ENCODE results near the gene ATG5.

ATG5 gene

DNA sequence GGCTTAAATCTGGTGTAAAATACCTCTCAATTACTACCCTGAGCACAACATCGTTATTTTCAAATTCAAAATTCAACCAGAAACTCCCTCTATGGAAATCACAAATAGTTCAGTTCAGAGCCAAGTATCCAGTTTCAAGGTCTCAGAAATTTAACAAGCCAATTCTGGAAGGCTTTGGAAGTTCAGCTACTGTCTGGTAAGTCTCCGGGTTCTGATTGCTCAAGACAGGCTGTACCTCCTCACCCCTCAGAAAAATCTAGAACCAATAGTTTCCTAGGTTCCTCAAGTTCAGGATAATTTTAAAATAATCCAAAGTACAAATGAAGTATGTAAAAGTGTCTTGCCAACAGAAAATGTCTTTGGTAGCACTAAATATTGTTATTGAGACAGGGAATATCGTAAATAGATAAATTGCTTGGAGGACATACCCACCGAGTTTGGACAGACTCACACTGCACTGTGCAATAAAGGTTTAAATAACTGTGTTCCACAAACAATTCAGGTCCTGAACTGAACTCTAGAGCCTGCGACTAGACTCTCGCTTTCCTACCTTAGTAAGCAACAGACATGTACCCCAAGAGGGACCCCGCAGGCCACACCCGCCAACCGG, 729 bp downstream of the ATG5 start:
- peaks cover 2% of the 10 kb centered on the region for H3K27me3 Mint-ChIP-seq
- no peaks in the 10 kb centered on the region for H3K9me3 Mint-ChIP-seq (ENCODE audit: low read depth)
- peak overlapping the region; percentile 99 for H3K4me3 Mint-ChIP-seq
- peaks cover 55% of the 10 kb centered on the region for H3K4me1 Mint-ChIP-seq (ENCODE audit: low read depth)
- peaks cover 2% of the 10 kb centered on the region for H3K36me3 Mint-ChIP-seq
- peak overlapping the region; percentile 98 for H3K27ac Mint-ChIP-seq

DNA sequence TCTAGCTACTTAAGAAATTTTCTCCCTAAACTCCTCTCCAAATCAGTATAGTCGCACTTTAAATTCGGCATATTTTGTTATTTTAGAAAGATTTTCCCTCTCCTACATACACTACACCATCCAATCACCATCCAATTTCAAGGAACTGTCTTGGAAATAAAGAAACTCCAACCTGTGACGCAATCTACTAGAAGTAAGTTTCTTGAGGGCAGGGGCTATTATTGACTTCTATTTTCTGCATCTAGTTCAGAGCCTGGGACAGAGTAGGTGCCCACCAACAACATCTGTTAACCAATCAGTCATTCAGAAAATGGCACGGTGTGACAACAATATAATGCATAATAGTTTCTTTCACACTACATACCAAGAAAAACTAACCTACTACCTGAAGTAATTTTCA, 3.6 kb downstream of the ATG5 start:
- Mint-ChIP-seq H3K36me3 (peaks cover 2% of the 10 kb centered on the region), H3K4me1 (ENCODE audit: low read depth) (peaks cover 74% of the 10 kb centered on the region), H3K27ac (no peak overlapping the region), H3K27me3 (no peaks in the 10 kb centered on the region), H3K4me3 (no peak overlapping the region), H3K9me3 (ENCODE audit: low read depth) (no peaks in the 10 kb centered on the region)

DNA sequence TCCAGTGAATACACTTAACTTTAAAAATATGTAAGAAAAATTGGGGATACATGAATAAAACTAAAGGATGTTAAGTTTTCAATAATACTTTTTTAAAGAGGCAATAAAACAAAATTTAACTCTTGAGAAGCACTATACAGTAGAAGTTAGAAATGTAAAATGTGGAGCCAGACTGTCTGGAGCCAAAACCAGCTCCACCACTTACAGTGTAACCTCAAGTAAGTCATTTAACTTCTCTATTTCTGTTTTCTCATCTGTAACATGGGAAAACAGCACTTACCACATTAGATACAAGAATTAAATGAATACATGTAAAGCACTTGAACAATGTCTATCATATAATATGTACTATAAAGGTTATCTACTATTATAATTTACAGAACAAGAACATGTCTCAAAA, 6.7 kb downstream of the ATG5 start:
- Mint-ChIP-seq H3K36me3 (peaks cover 8% of the 10 kb centered on the region), H3K4me1 (ENCODE audit: low read depth) (peaks cover 78% of the 10 kb centered on the region), H3K9me3 (ENCODE audit: low read depth) (no peaks in the 10 kb centered on the region), H3K4me3 (no peak overlapping the region), H3K27me3 (no peaks in the 10 kb centered on the region), H3K27ac (no peak overlapping the region)

DNA sequence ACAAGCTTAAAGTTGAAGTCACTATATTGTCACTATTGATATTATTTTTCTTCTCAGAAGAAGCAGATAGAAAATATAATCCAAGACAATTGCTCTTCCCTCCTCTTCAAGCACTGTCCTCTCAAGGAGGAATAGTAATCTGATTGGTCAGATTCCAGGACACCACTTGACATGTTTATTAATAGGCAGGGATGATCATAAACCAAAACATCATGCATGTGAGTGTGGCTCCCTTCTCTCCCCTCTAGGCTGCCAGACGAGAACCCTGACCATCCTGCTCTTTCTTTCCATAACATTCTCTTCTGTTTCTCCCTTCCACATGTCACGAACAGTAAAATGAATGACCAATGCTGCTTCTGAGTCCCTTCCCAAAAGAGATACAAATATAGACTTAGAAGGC, 7.5 kb downstream of the ATG5 start:
- Mint-ChIP-seq H3K9me3 (ENCODE audit: low read depth) (no peaks in the 10 kb centered on the region), H3K4me3 (no peak overlapping the region), H3K27me3 (no peaks in the 10 kb centered on the region), H3K36me3 (peaks cover 10% of the 10 kb centered on the region), H3K4me1 (ENCODE audit: low read depth) (peaks cover 78% of the 10 kb centered on the region), H3K27ac (no peak overlapping the region)

DNA sequence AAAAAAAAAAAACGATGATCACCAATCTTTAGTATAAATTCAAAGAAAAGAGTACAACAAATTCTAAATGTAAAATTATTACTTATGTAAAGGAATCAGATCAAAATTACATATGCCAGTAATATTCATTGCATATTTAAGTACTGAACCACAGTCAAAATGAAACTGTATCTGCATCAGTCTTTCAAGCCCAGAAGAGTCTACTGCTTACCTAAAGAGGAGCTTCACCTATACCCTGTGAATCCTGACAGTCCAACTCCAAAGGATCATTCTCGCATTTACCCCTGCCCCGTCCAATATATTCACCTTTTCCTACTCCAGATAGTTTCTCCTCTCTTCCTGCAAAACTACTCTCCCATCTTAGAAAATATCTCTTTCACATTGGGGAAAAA, 9.2 kb downstream of the ATG5 start:
- Mint-ChIP-seq H3K9me3 (ENCODE audit: low read depth) (no peaks in the 10 kb centered on the region), H3K27me3 (no peaks in the 10 kb centered on the region), H3K4me3 (no peak overlapping the region), H3K4me1 (ENCODE audit: low read depth) (peaks cover 76% of the 10 kb centered on the region), H3K36me3 (peaks cover 19% of the 10 kb centered on the region), H3K27ac (no peak overlapping the region)

DNA sequence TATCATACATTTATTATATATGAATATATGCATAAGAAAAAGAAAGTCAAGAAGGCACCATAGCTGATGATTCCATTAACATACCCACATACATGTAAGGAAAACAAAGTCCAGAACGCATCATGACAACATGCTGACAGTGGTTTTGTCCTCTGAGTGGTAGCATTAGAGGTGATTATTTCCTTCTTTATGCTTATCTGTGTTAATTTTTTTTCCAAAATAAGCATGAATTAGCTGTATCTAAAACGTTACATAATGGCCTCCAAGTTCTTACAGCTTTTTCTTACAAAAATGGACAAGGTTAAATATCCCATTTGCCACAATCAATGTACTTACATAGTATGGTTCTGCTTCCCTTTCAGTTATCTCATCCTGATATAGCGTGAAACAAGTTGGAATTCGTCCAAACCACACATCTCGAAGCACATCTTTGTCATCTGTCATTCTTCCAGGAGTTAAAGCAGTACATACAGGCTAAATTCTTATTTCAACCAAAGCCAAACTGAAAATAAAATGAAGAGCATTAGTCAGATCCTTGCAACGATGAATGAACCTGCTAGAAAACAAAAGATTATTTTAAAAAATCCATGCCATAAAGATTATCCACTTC, 9.7 kb downstream of the ATG5 start:
- Mint-ChIP-seq H3K27me3 (no peaks in the 10 kb centered on the region), H3K4me3 (no peak overlapping the region), H3K27ac (no peak overlapping the region), H3K9me3 (ENCODE audit: low read depth) (no peaks in the 10 kb centered on the region), H3K36me3 (peaks cover 23% of the 10 kb centered on the region), H3K4me1 (ENCODE audit: low read depth) (peaks cover 77% of the 10 kb centered on the region)

DNA sequence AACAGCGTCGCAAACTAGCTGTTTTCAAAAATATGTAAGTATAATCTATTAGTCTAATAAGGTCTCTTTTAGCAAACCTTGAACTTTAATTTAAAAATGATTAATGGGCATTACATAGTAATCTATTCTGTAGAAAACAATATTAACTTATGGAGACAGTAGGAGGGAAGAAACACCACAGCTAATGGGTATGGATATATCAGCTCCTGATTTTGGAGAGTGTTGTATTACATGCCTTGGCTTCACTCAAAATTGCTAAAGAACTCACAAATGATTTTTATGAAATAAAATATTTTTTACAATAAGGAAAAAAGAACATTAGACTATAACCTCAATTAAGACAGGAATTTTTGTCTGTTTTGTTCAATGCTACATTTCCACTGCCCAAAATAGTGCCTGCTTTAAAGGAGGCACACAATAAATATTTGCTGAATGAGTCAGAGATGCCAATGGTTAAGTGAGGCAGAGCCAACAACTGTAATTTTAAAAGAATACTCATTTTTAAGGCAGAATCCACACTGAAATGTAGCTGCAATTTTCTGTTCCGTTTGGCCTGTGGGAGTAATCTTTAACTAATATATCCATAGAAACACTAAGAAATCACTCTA, 15.7 kb downstream of the ATG5 start:
- no peak overlapping the region for H3K27ac Mint-ChIP-seq
- H3K4me1 Mint-ChIP-seq (ENCODE audit: low read depth) = peaks cover 51% of the 10 kb centered on the region
- no peak overlapping the region for H3K4me3 Mint-ChIP-seq
- H3K36me3 Mint-ChIP-seq = peaks cover 22% of the 10 kb centered on the region
- H3K27me3 Mint-ChIP-seq = no peaks in the 10 kb centered on the region
- H3K9me3 Mint-ChIP-seq (ENCODE audit: low read depth) = no peaks in the 10 kb centered on the region

DNA sequence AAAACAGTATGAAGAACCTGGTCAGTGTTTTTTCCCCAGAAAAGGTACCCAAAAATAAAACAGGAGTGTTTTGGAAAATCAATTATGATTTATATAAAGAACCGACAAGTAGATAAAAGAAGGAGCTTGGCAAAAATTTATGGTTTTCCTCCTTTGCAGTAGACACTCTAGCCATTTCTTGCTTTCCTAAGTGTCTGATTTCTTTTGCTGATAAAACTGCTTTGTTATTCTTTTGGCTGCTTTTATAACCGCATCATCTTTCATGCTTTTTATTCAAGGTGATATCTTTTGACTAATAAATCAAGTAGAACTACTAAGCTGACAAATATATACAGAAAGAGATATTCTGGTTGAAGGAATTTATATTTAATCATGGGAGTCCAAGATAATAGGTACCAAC, 16.6 kb downstream of the ATG5 start:
- no peak overlapping the region for H3K4me3 Mint-ChIP-seq
- H3K27ac Mint-ChIP-seq = no peak overlapping the region
- H3K4me1 Mint-ChIP-seq (ENCODE audit: low read depth) = peaks cover 48% of the 10 kb centered on the region
- no peaks in the 10 kb centered on the region for H3K9me3 Mint-ChIP-seq (ENCODE audit: low read depth)
- no peaks in the 10 kb centered on the region for H3K27me3 Mint-ChIP-seq
- H3K36me3 Mint-ChIP-seq = peaks cover 23% of the 10 kb centered on the region

DNA sequence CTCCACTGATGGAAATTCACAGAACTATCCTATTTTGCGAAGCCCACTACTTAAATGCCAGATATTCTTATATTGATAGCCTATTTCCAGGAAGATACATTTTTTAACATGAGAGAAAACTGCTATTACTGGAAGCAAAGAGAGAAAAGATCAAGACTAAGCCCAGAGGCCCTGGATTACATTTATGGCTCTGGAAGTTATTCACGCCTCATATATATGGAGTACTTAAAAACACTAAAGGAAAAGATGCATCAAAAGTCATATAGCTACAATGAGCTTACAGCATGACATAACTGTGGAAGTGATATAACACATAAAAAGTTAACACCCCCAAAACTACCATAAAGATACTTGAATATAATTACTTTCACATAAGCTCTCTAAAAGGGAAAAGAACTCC, 19.8 kb downstream of the ATG5 start:
- Mint-ChIP-seq H3K9me3 (ENCODE audit: low read depth) (no peaks in the 10 kb centered on the region), H3K36me3 (peaks cover 6% of the 10 kb centered on the region), H3K4me1 (ENCODE audit: low read depth) (peaks cover 25% of the 10 kb centered on the region), H3K4me3 (no peak overlapping the region), H3K27me3 (no peaks in the 10 kb centered on the region), H3K27ac (no peak overlapping the region)

DNA sequence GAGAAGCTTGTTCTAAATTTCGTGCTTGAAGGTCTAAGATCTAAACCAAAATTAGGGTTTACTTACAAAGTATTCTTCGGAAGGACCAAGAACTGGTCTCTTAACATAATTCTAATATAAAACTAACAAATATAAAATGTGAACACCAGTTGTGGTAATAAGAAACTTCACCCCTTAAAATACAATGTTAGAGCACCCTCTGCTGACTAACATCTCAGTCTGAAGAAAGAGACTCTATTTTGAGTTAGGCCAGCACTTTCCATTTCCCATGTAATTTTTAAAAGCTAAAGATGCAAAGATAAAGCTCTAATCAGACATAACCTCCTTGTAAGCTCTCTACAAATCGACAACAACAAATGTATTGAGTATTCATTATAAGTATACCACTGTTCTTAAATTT, 24.6 kb downstream of the ATG5 start:
- no peaks in the 10 kb centered on the region for H3K27me3 Mint-ChIP-seq
- peaks cover 2% of the 10 kb centered on the region for H3K36me3 Mint-ChIP-seq
- no peaks in the 10 kb centered on the region for H3K9me3 Mint-ChIP-seq (ENCODE audit: low read depth)
- peak overlapping the region; percentile 28 for H3K27ac Mint-ChIP-seq
- H3K4me1 Mint-ChIP-seq (ENCODE audit: low read depth) = peaks cover 27% of the 10 kb centered on the region
- H3K4me3 Mint-ChIP-seq = no peak overlapping the region

DNA sequence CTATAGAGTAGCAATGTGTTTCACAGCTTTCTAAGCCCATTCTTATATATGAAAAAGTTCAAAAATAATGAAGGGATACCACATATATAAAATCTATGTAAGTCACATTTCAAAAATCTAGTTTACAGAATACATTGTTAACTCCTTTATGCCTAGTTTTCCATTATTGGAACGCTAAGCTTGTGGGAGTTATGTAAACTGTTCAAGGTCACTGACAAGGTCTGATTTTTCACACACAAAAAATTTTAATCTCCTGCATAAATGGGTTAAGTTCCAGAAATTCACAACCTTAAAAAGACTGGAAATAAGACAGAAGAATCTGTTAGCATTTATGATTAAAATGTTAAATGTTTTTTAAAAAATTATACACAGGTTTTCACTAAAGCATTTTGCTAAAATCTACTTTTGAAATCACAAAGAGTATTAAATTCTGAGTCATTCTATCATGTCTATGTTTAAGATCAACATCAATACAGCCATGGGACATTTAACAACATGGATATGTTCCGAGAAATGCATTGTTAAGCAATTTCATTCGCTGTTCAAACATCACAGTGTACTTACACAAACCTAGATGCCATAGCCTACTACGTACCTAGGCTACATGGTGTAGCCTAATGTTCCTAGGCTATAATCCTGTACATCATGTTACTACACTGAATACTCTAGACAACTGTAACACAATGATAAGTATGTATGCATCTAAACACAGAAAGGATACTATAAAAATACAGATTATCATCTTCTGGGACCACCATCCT, 25.4 kb downstream of the ATG5 start:
- no peak overlapping the region for H3K4me3 Mint-ChIP-seq
- H3K36me3 Mint-ChIP-seq = peaks cover 3% of the 10 kb centered on the region
- H3K9me3 Mint-ChIP-seq (ENCODE audit: low read depth) = no peaks in the 10 kb centered on the region
- peaks cover 21% of the 10 kb centered on the region for H3K4me1 Mint-ChIP-seq (ENCODE audit: low read depth)
- no peaks in the 10 kb centered on the region for H3K27me3 Mint-ChIP-seq
- no peak overlapping the region for H3K27ac Mint-ChIP-seq

DNA sequence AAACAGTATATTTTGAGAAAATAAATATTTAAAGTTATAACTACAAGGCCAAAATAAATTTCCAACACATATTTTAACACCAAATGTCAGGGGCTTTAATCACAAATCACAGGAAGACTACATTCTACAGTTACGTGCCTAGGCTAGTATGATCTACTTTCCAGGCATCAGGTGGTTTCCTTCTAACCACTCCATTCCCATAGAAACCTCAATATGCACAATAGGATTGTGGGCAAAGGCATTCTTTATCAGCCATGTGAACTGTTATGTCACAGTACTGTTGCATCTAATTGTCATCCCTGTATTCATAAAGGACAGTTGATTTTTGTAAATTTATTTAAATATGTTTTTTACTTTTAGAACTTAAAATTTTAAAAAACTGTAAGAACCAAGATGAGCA, 32.4 kb downstream of the ATG5 start:
- no peak overlapping the region for H3K4me3 Mint-ChIP-seq
- H3K4me1 Mint-ChIP-seq (ENCODE audit: low read depth) = peaks cover 23% of the 10 kb centered on the region
- H3K9me3 Mint-ChIP-seq (ENCODE audit: low read depth) = no peaks in the 10 kb centered on the region
- no peaks in the 10 kb centered on the region for H3K27me3 Mint-ChIP-seq
- no peak overlapping the region for H3K27ac Mint-ChIP-seq
- H3K36me3 Mint-ChIP-seq = peaks cover 16% of the 10 kb centered on the region

DNA sequence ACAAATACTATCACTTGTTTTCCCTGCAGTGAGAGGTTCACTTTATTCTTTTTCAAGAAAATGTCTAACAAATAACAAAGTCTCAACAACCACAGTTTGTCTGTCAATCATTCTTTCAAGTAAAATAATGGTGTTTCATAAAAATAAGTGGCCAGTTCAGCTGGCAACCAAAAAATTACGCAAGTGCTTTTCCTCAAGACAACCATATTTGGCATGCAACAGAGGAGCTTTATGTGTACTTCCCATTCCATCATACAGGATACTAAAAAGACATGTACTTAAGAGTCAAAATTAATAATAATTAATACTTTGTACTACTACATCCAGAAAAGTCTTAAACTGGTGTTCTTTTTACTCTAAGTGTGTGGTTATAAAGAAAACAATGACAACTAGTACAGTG, 34.6 kb downstream of the ATG5 start:
- H3K27ac Mint-ChIP-seq = no peak overlapping the region
- no peaks in the 10 kb centered on the region for H3K27me3 Mint-ChIP-seq
- H3K9me3 Mint-ChIP-seq (ENCODE audit: low read depth) = no peaks in the 10 kb centered on the region
- no peak overlapping the region for H3K4me3 Mint-ChIP-seq
- peaks cover 21% of the 10 kb centered on the region for H3K36me3 Mint-ChIP-seq
- H3K4me1 Mint-ChIP-seq (ENCODE audit: low read depth) = peaks cover 27% of the 10 kb centered on the region

DNA sequence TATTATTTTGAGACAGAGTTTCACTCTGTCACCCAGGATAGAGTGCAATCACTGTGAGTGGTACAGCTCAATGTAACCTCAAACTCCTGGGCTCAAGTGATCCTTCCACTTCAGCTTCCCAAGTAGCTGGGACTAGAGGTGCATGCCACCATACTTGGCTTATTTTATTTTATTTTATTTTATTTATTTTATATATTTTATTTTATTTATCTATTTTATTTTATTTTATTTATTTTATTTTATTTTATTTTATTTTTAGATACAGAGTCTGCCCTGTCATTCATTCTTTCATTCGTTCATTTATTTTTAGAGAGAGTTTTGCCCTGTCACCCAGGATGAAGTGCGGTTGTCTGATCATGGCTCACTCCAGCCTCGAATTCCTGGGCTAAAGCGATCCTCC, 35.5 kb downstream of the ATG5 start:
- H3K27ac Mint-ChIP-seq = no peak overlapping the region
- H3K4me1 Mint-ChIP-seq (ENCODE audit: low read depth) = peaks cover 27% of the 10 kb centered on the region
- no peaks in the 10 kb centered on the region for H3K9me3 Mint-ChIP-seq (ENCODE audit: low read depth)
- H3K4me3 Mint-ChIP-seq = no peak overlapping the region
- no peaks in the 10 kb centered on the region for H3K27me3 Mint-ChIP-seq
- peaks cover 22% of the 10 kb centered on the region for H3K36me3 Mint-ChIP-seq

DNA sequence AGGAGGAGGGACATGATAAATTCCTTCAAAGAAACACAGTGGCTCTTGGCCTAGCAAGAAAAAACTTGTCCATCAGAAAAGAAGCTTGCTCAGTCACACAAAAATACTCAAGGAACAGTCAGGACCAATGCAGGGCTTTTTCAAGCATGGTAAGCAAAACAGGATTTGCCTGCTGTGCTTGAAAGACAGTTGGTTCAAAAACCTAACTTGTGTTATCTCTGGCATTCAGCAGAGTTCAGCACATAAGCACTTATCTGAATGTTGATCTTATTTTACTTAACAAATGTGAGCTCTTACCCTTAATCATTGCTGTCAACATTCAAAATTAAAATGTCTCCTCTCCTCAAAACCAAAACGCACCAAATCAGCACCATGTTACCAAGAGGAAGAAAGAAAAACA, 38.3 kb downstream of the ATG5 start:
- H3K9me3 Mint-ChIP-seq (ENCODE audit: low read depth) = no peaks in the 10 kb centered on the region
- no peak overlapping the region for H3K4me3 Mint-ChIP-seq
- peaks cover 24% of the 10 kb centered on the region for H3K36me3 Mint-ChIP-seq
- no peak overlapping the region for H3K27ac Mint-ChIP-seq
- no peaks in the 10 kb centered on the region for H3K27me3 Mint-ChIP-seq
- H3K4me1 Mint-ChIP-seq (ENCODE audit: low read depth) = peaks cover 35% of the 10 kb centered on the region

Data from activated naive CD8-positive, alpha-beta T cell (primary cell).